Measurements from ENCODE around the gene HSPA4L.

GRCh38 chr4:127782275-127783025, at the start of gene HSPA4L:
- TF ChIP-seq CTCF (conservative IDR thresholded peaks at IDR 0.05; ENCODE audit: low read depth in 2 of 2), result peak; percentile 13 to 56; a peak in 2 of 4 replicates
- TF ChIP-seq ZNF331 (CRISPR knock-in tag; IDR thresholded peaks at IDR 0.05; ENCODE audit: low read depth), result no peak

Measured in GM23338 (cell line).